IMR-90 (cell line): ENCODE measurements around the gene PHETA1. TPM values are rescaled to one million over a fixed set of nuclear protein-coding genes. Genes with fewer than 3 reads are reported as not detected.
A peak's percentile ranks its signal among the peaks of the same experiment; 100 is the strongest.

Experiments used
- ATAC-seq: fragments of 200-7000 bp; cut with Tn5 transposase; 2 replicates; pipeline ENCODE4 v1.9.1; 2020; ENCODE audit warnings: low read depth, mild to moderate bottlenecking, moderate library complexity
- BruUV-seq: library from RNA; stranded (reverse); fragments of 400-500 nt; replicated peaks from 2 replicates; lab custom pipeline; 2021; lab: Mats Ljungman, UMichigan
- CTCF ChIA-PET: fragments of 300-600 bp; formaldehyde crosslinking; extraction: SDS; loops from one replicate; lab custom pipeline; 2021; ENCODE audit warnings: antibody characterized with exemption; lab: Yijun Ruan, JAX
- POLR2A ChIA-PET: fragments of 300-600 bp; sonication (Branson Sonifier 250); formaldehyde crosslinking; loops from one replicate; lab custom pipeline; 2022; ENCODE audit warnings: antibody characterized with exemption; ENCODE audit not compliant: unreplicated experiment; lab: Charles Lee
- DNase-seq: peaks from one replicate; pipeline ENCODE4 v3.0.0; 2013
- H2AFZ ChIP-seq: replicated peaks from 2 replicates; pipeline ENCODE3; 2013; ENCODE audit warnings: low read length, mild to moderate bottlenecking; ENCODE audit not compliant: poor library complexity
- H2AK5ac ChIP-seq: 2 replicates; pipeline ENCODE4 v1.6.1; 2013; ENCODE audit warnings: low read depth, low read length, inconsistent platforms
- H2AK9ac ChIP-seq: replicated peaks from 2 replicates; pipeline ENCODE3; 2013; ENCODE audit warnings: mild to moderate bottlenecking, low read depth, low read length, moderate library complexity; ENCODE audit not compliant: poor library complexity
- H2BK120ac ChIP-seq: 2 replicates; pipeline ENCODE4 v1.6.1; 2013; ENCODE audit warnings: low read depth, low read length, inconsistent platforms
- H2BK15ac ChIP-seq: 3 replicates; pipeline ENCODE4 v1.6.1; 2013; ENCODE audit warnings: low read depth, low read length, inconsistent platforms
- H2BK20ac ChIP-seq: 2 replicates; pipeline ENCODE4 v1.6.1; 2013; ENCODE audit warnings: low read depth, mild to moderate bottlenecking, inconsistent platforms, low read length, moderate library complexity
- H2BK5ac ChIP-seq: 2 replicates; pipeline ENCODE4 v1.6.1; 2013; ENCODE audit warnings: mild to moderate bottlenecking, low read depth, low read length, inconsistent platforms; ENCODE audit not compliant: poor library complexity, severe bottlenecking
- H3K14ac ChIP-seq: replicated peaks from 2 replicates; pipeline ENCODE4 v1.6.1; 2013; ENCODE audit warnings: low read depth, low read length, inconsistent platforms
- H3K18ac ChIP-seq: 2 replicates; pipeline ENCODE4 v1.6.1; 2013; ENCODE audit warnings: low read depth, low read length, control low read depth
- H3K23ac ChIP-seq: 2 replicates; pipeline ENCODE4 v1.6.1; 2013; ENCODE audit warnings: low read depth, low read length, inconsistent platforms
- H3K27ac ChIP-seq: 2 replicates; pipeline ENCODE4 v1.5.1; 2013; ENCODE audit warnings: mild to moderate bottlenecking, control low read depth, low read length; ENCODE audit not compliant: insufficient read depth
- H3K27me3 ChIP-seq: 2 replicates; pipeline ENCODE4 v1.6.1; 2013; ENCODE audit warnings: low read length; ENCODE audit not compliant: control insufficient read depth, insufficient read depth
- H3K36me3 ChIP-seq: 2 replicates; pipeline ENCODE4 v1.6.1; 2013; ENCODE audit warnings: low read length, mixed read lengths; ENCODE audit not compliant: control insufficient read depth, insufficient read depth
- H3K4ac ChIP-seq: 2 replicates; pipeline ENCODE4 v1.6.1; 2013; ENCODE audit warnings: low read depth, low read length, inconsistent platforms
- H3K4me1 ChIP-seq: 2 replicates; pipeline ENCODE4 v1.6.1; 2013; ENCODE audit warnings: low read length, mixed read lengths; ENCODE audit not compliant: control insufficient read depth, insufficient read depth
- H3K4me2 ChIP-seq: 2 replicates; pipeline ENCODE4 v1.6.1; 2013; ENCODE audit warnings: low read depth, mild to moderate bottlenecking, control low read depth, low read length, moderate library complexity
- H3K4me3 ChIP-seq: 2 replicates; pipeline ENCODE4 v1.5.1; 2013; ENCODE audit warnings: low read depth, mild to moderate bottlenecking, control low read depth, low read length, moderate library complexity; ENCODE audit not compliant: insufficient read depth
- H3K56ac ChIP-seq: 2 replicates; pipeline ENCODE4 v1.6.1; 2013; ENCODE audit warnings: low read length, inconsistent platforms; ENCODE audit not compliant: insufficient read depth; ENCODE audit errors: extremely low read depth
- H3K79me1 ChIP-seq, 2 experiments: 2 replicates each; pipeline ENCODE4 v1.6.1; 2013; ENCODE audit warnings: low read length in 2 of 2, inconsistent platforms in 1 of 2, low read depth in 1 of 2
- H3K9ac ChIP-seq: 2 replicates; pipeline ENCODE4 v1.6.1; 2013; ENCODE audit warnings: low read depth, low read length, control low read depth
- H3K9me1 ChIP-seq: 2 replicates; pipeline ENCODE4 v1.6.1; 2013; ENCODE audit warnings: low read length, inconsistent platforms; ENCODE audit not compliant: insufficient read depth
- H3K9me3 ChIP-seq: 2 replicates; pipeline ENCODE4 v1.6.1; 2013; ENCODE audit warnings: low read length; ENCODE audit not compliant: control insufficient read depth, insufficient read depth
- H4K20me1 ChIP-seq: 2 replicates; pipeline ENCODE4 v1.6.1; 2013; ENCODE audit warnings: low read length, inconsistent platforms; ENCODE audit not compliant: insufficient read depth
- H4K5ac ChIP-seq: 2 replicates; pipeline ENCODE4 v1.6.1; 2013; ENCODE audit warnings: mild to moderate bottlenecking, low read depth, low read length, control low read depth
- H4K8ac ChIP-seq, 2 experiments: 2 replicates each; pipeline ENCODE4 v1.6.1; 2013; ENCODE audit warnings: low read depth in 2 of 2, low read length in 2 of 2, control low read depth in 1 of 2, inconsistent platforms in 1 of 2
- H4K91ac ChIP-seq: 2 replicates; pipeline ENCODE4 v1.6.1; 2013; ENCODE audit warnings: low read depth, low read length, inconsistent platforms; ENCODE audit not compliant: insufficient read depth
- BHLHE40 ChIP-seq: fragments of 150-350 bp; IDR thresholded peaks from 2 replicates; pipeline ENCODE4 v1.6.1; 2016; ENCODE audit warnings: mild to moderate bottlenecking, low read depth, low read length
- CEBPB ChIP-seq: IDR thresholded peaks from 2 replicates; pipeline ENCODE4 v1.6.1; 2012; ENCODE audit warnings: low read depth, low read length, improper control_type of control experiment
- RFX5 ChIP-seq: IDR thresholded peaks from 2 replicates; pipeline ENCODE4 v1.8.0; 2012; ENCODE audit warnings: low read depth, mild to moderate bottlenecking, low read length, moderate library complexity
- SMC3 ChIP-seq: fragments of 150-350 bp; IDR thresholded peaks from 2 replicates; pipeline ENCODE4 v1.6.1; 2016; ENCODE audit warnings: low read depth, mild to moderate bottlenecking, antibody characterized with exemption, low read length, moderate library complexity
- WGBS, 2 experiments: methylation state at CpG; one replicate each; pipeline versions ENCODE4 v1.1.5 to v1.1.7; 2013; ENCODE audit warnings: missing lambda C conversion rate in 2 of 2; ENCODE audit not compliant: insufficient read length in 1 of 2; ENCODE audit errors: extremely low coverage in 2 of 2; 5-methylcytosine and 5-hydroxymethylcytosine counted together
- dilution Hi-C: fragments of 300-500 bp; cut with HindIII; formaldehyde crosslinking; loops from one replicate; pipeline ENCODE4 v1.14.3; 2018; ENCODE audit warnings: low sequenced_read_pairs; ENCODE audit not compliant: unreplicated experiment
- in situ Hi-C: fragments of 300-500 bp; cut with MboI; formaldehyde crosslinking; loops from 3 replicates; pipeline ENCODE4 v1.14.3; 2019; ENCODE audit warnings: low sequenced_read_pairs, inconsistent platforms, mixed read lengths
- intact Hi-C: fragments of 100-400 bp; cut with micrococcal nuclease; formaldehyde crosslinking; loops from 2 replicates; pipeline ENCODE4 v1.10.0; 2022
- polyA plus RNA-seq, 3 experiments: library from polyadenylated mRNA; depleted of rRNA; stranded (reverse); fragments of >200 nt; gene quantifications; 2 replicates each; pipeline ENCODE4 v1.2.3, GENCODE V29; 2012; ENCODE audit warnings: low replicate concordance in 1 of 3
- total RNA-seq: library from RNA; depleted of rRNA; stranded (reverse); fragments of >200 nt; gene quantifications from 2 replicates; pipeline ENCODE4 v1.2.3, GENCODE V29; 2012
- TF ChIP-seq, protein P1 (sequence below): conservative IDR thresholded peaks from 2 replicates; pipeline ENCODE4 v1.5.1; 2012; ENCODE audit warnings: mild to moderate bottlenecking, low read depth, low read length, improper control_type of control experiment
- TF ChIP-seq, protein P2 (sequence below): fragments of 150-350 bp; IDR thresholded peaks from 2 replicates; pipeline ENCODE4 v1.6.1; 2016; ENCODE audit warnings: low read depth, mild to moderate bottlenecking, low read length, moderate library complexity, borderline replicate concordance
- TF ChIP-seq, protein P3 (sequence below): fragments of 150-350 bp; IDR thresholded peaks from 2 replicates; pipeline ENCODE4 v1.6.1; 2017; ENCODE audit warnings: mild to moderate bottlenecking, antibody characterized with exemption, low read length, low read depth

PHETA1 gene
- total and polyA plus RNA-seq, 2 of the 4 experiments (the other 2 are of a cell fraction) = 3.2 to 6.6 TPM

DNA sequence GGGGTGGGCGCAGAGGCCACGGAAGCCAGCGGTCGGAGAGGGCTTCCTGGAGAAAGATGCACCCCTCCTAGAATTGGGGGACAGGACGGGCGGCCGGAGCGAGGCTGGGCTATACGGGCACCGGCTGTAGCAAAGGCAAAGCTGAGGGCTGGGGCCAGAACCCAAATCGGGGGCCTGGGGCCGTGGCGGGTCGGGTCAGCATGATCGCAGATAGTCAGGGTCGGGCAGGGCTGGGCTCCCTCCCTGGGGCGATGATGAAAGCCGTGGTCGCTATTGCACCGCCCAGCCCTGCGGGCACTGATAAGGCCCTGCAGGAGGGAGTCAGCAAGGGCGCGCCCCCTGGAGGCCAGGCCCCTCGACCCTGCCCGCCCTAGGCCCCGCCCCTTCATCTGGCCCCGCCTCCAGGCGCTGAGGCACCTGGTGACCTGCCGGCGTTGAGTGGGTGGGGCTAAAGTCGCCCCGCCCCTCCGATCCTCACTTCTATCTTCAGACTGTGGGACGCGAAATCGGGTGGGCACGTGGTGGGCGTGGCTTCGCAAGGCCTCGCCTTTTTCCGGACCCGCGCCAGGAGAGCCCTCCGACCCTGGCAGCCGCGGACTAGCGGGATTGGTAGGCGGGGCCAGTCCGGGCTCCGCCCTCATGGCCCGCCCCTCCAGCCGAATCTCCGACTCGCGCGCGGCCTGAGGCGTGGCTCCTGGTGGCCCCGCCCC, 36.4 kb upstream of the PHETA1 start:
- Histone ChIP-seq H2AFZ (peak overlapping the region; percentile 94), H3K4me1 (peaks cover 24% of the 10 kb centered on the region), H3K14ac (0 out of 2 replicates have a peak overlapping the region, but pooled peaks have one; percentile 33), H3K18ac (no peak overlapping the region; the same call in 1 of the 2 replicates), H3K27me3 (no peaks in the 10 kb centered on the region), H2BK15ac (0 out of 3 replicates have a peak overlapping the region, but pooled peaks have one; percentile 42), H3K36me3 (no peaks in the 10 kb centered on the region), H3K9ac (0 out of 2 replicates have a peak overlapping the region, but pooled peaks have one; percentile 21), H3K9me3 (no peaks in the 10 kb centered on the region), H3K4me2 (peak overlapping the region; percentile 52), H4K91ac (peak overlapping the region; percentile 78), H3K9me1 (peaks cover 12% of the 10 kb centered on the region), H4K20me1 (peaks cover 18% of the 10 kb centered on the region), H2AK9ac (peak overlapping the region; percentile 76), H3K27ac (peak overlapping the region; percentile 2; the same call in 1 of the 2 replicates), H3K79me1 (peaks cover 4 to 40% of the 10 kb centered on the region in 2 experiments; a peak in 3 of 4 replicates), H2BK20ac (no peak overlapping the region), H3K4me3 (peak overlapping the region; percentile 55), H4K8ac (peak overlapping the region; percentile 78 to 93; a peak in 2 of 4 replicates), H3K23ac (0 out of 2 replicates have a peak overlapping the region, but pooled peaks have one; percentile 17), H2BK5ac (no peak overlapping the region), H4K5ac (no peak overlapping the region; the same call in 1 of the 2 replicates), H2AK5ac (peak overlapping the region; percentile 77; the same call in 1 of the 2 replicates), H2BK120ac (peak overlapping the region; percentile 66), H3K56ac (0 out of 2 replicates have a peak overlapping the region, but pooled peaks have one; percentile 21), H3K4ac (peak overlapping the region; percentile 38)
- ATAC-seq (peak; percentile 88), DNase-seq (peak; percentile 86)
- intact Hi-C loops = no loop called here
- CTCF ChIA-PET = no interaction called here
- in situ Hi-C loops = no loop called here
- dilution Hi-C loops = no loop called here
- POLR2A ChIA-PET = no interaction called here
- BruUV-seq = no TSS peak
- 11% methylated on average over 5 of the region's 59 CpGs; no CpG with 5 or more reads in 1 of the 2 experiments for WGBS, 2 experiments
- TF ChIP-seq, protein P1, sequence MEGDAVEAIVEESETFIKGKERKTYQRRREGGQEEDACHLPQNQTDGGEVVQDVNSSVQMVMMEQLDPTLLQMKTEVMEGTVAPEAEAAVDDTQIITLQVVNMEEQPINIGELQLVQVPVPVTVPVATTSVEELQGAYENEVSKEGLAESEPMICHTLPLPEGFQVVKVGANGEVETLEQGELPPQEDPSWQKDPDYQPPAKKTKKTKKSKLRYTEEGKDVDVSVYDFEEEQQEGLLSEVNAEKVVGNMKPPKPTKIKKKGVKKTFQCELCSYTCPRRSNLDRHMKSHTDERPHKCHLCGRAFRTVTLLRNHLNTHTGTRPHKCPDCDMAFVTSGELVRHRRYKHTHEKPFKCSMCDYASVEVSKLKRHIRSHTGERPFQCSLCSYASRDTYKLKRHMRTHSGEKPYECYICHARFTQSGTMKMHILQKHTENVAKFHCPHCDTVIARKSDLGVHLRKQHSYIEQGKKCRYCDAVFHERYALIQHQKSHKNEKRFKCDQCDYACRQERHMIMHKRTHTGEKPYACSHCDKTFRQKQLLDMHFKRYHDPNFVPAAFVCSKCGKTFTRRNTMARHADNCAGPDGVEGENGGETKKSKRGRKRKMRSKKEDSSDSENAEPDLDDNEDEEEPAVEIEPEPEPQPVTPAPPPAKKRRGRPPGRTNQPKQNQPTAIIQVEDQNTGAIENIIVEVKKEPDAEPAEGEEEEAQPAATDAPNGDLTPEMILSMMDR = peak; percentile 32; the same call in 1 of the 2 replicates
- TF ChIP-seq SMC3 (no peak), RFX5 (0 out of 2 replicates have a peak, but pooled peaks have one; percentile 12), CEBPB (peak; percentile 73), BHLHE40 (peak; percentile 82)
- TF ChIP-seq, protein P2, sequence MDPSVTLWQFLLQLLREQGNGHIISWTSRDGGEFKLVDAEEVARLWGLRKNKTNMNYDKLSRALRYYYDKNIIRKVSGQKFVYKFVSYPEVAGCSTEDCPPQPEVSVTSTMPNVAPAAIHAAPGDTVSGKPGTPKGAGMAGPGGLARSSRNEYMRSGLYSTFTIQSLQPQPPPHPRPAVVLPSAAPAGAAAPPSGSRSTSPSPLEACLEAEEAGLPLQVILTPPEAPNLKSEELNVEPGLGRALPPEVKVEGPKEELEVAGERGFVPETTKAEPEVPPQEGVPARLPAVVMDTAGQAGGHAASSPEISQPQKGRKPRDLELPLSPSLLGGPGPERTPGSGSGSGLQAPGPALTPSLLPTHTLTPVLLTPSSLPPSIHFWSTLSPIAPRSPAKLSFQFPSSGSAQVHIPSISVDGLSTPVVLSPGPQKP = no peak
- TF ChIP-seq, protein P3, sequence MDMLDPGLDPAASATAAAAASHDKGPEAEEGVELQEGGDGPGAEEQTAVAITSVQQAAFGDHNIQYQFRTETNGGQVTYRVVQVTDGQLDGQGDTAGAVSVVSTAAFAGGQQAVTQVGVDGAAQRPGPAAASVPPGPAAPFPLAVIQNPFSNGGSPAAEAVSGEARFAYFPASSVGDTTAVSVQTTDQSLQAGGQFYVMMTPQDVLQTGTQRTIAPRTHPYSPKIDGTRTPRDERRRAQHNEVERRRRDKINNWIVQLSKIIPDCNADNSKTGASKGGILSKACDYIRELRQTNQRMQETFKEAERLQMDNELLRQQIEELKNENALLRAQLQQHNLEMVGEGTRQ = peak; percentile 85
